GM23338 (cell line): ENCODE data around the gene EFCAB8. TPM values are rescaled to one million over a fixed set of nuclear protein-coding genes. Genes with fewer than 3 reads are reported as not detected.

Experiments used
- ATAC-seq: fragments of 200-7000 bp; cut with Tn5 transposase; 3 replicates; pipeline ENCODE4 v1.9.1; 2020
- DNase-seq: peaks from one replicate; pipeline ENCODE4 v3.0.0-alpha.2; 2015; ENCODE audit warnings: low spot score
- H2AFZ ChIP-seq: fragments of 200-600 bp; sonication (generic); 2 replicates; pipeline ENCODE4 v1.8.0; 2016; ENCODE audit warnings: antibody characterized with exemption, mild to moderate bottlenecking, moderate library complexity
- H3F3A ChIP-seq: fragments of 200-600 bp; sonication (generic); replicated peaks from 2 replicates; pipeline ENCODE4 v1.8.0; 2017; ENCODE audit warnings: antibody characterized with exemption, mixed run types, low read depth
- H3K27ac ChIP-seq: fragments of 200-600 bp; sonication (generic); 2 replicates; pipeline ENCODE4 v1.6.1; 2016; ENCODE audit warnings: low read depth
- H3K27me3 ChIP-seq: fragments of 200-600 bp; sonication (generic); 2 replicates; pipeline ENCODE4 v1.8.0; 2016; ENCODE audit warnings: mild to moderate bottlenecking, mixed run types, moderate library complexity; ENCODE audit not compliant: insufficient read depth
- H3K36me3 ChIP-seq: fragments of 200-600 bp; sonication (generic); 2 replicates; pipeline ENCODE4 v1.8.0; 2016; ENCODE audit warnings: mild to moderate bottlenecking; ENCODE audit not compliant: insufficient read depth
- H3K4me1 ChIP-seq: fragments of 200-600 bp; sonication (generic); 2 replicates; pipeline ENCODE4 v1.8.0; 2016; ENCODE audit warnings: mild to moderate bottlenecking, moderate library complexity; ENCODE audit not compliant: insufficient read depth
- H3K4me2 ChIP-seq: fragments of 200-600 bp; sonication (generic); 2 replicates; pipeline ENCODE4 v1.7.1; 2017; ENCODE audit warnings: mixed run types
- H3K4me3 ChIP-seq: fragments of 200-600 bp; sonication (generic); 2 replicates; pipeline ENCODE4 v1.6.1; 2016; ENCODE audit warnings: mixed run types
- H3K79me2 ChIP-seq: fragments of 200-600 bp; sonication (generic); replicated peaks from 2 replicates; pipeline ENCODE4 v1.8.0; 2017; ENCODE audit warnings: mild to moderate bottlenecking; ENCODE audit not compliant: insufficient read depth
- H3K9me2 ChIP-seq: fragments of 200-600 bp; sonication (generic); 2 replicates; pipeline ENCODE4 v1.8.0; 2017; ENCODE audit not compliant: insufficient read depth
- H4K20me1 ChIP-seq: fragments of 200-600 bp; sonication (generic); replicated peaks from 2 replicates; pipeline ENCODE4 v1.8.0; 2017; ENCODE audit warnings: mild to moderate bottlenecking; ENCODE audit not compliant: insufficient read depth
- H3K27ac Mint-ChIP-seq: 2 replicates; pipeline ENCODE4 v1.8.0; 2020; ENCODE audit warnings: inconsistent platforms, mild to moderate bottlenecking, moderate library complexity, mixed read lengths
- H3K27me3 Mint-ChIP-seq: 3 replicates; pipeline ENCODE4 v1.8.0; 2022; ENCODE audit warnings: low read depth, mild to moderate bottlenecking, moderate library complexity, mixed read lengths, inconsistent platforms; ENCODE audit not compliant: insufficient read depth, poor library complexity
- H3K36me3 Mint-ChIP-seq: 3 replicates; pipeline ENCODE4 v1.8.0; 2021; ENCODE audit warnings: low read depth, mild to moderate bottlenecking, inconsistent platforms, moderate library complexity, mixed read lengths
- H3K4me1 Mint-ChIP-seq: 3 replicates; pipeline ENCODE4 v1.8.0; 2020; ENCODE audit warnings: mild to moderate bottlenecking, inconsistent platforms, mixed read lengths
- H3K4me3 Mint-ChIP-seq: 3 replicates; pipeline ENCODE4 v1.8.0; 2021; ENCODE audit warnings: moderate library complexity, mild to moderate bottlenecking, inconsistent platforms, mixed read lengths
- H3K9me3 Mint-ChIP-seq: 3 replicates; pipeline ENCODE4 v1.8.0; 2020; ENCODE audit warnings: moderate library complexity, mild to moderate bottlenecking, inconsistent platforms, mixed read lengths
- CREB1 ChIP-seq: fragments of 250-450 bp; sonication (Bioruptor Pico); IDR thresholded peaks from 2 replicates; pipeline ENCODE4 v1.5.0; 2020; ENCODE audit warnings: low read depth, mild to moderate bottlenecking, moderate library complexity
- EZH2phosphoT487 ChIP-seq: fragments of 200-600 bp; sonication (generic); IDR thresholded peaks from one replicate; pipeline ENCODE4 v1.8.1; 2018; ENCODE audit warnings: antibody characterized with exemption; ENCODE audit not compliant: unreplicated experiment
- JUNB ChIP-seq: IDR thresholded peaks from one replicate; pipeline ENCODE4 v1.6.1; 2016; ENCODE audit warnings: antibody characterized with exemption; ENCODE audit not compliant: unreplicated experiment
- NANOG ChIP-seq: IDR thresholded peaks from 2 replicates; pipeline ENCODE4 v1.6.1; 2016; ENCODE audit warnings: antibody characterized with exemption, borderline replicate concordance
- ZNF114 ChIP-seq: fragments of 250-450 bp; sonication (Bioruptor Pico); IDR thresholded peaks from 2 replicates; pipeline ENCODE4 v1.5.0; 2020; ENCODE audit warnings: mild to moderate bottlenecking, moderate library complexity
- polyA plus RNA-seq: library from polyadenylated mRNA; unstranded; fragments of >200 nt; fragmentation: Nextera tagmentation; extraction: Ambion mirVana; gene quantifications from 2 replicates; pipeline ENCODE4 v1.2.1, GENCODE V29; 2016
- total RNA-seq: library from RNA; depleted of rRNA; stranded (reverse); fragments of >200 nt; shearing (Covaris generic); gene quantifications from 2 replicates; pipeline ENCODE4 v1.2.3, GENCODE V29; 2014
- TF ChIP-seq, protein P1 (sequence below), 2 experiments: fragments of 200-600 bp in 1 of 2; sonication (generic) in 1 of 2; conservative IDR thresholded peaks; 2 replicates each; pipeline versions ENCODE4 v1.5.1 to v1.6.1; 2016 to 2017; ENCODE audit warnings: antibody characterized with exemption in 2 of 2, low read depth in 2 of 2, mild to moderate bottlenecking in 2 of 2, moderate library complexity in 1 of 2
- TF ChIP-seq, protein P2 (sequence below): IDR thresholded peaks from one replicate; pipeline ENCODE4 v1.6.1; 2018; ENCODE audit warnings: antibody characterized with exemption; ENCODE audit not compliant: unreplicated experiment
- TF ChIP-seq, protein P3 (sequence below): IDR thresholded peaks from 2 replicates; pipeline ENCODE4 v1.6.1; 2016; ENCODE audit warnings: antibody characterized with exemption

EFCAB8 gene
- total and polyA plus RNA-seq, 2 experiments from 2014 or later, result 0.35 TPM; not detected in 1

DNA sequence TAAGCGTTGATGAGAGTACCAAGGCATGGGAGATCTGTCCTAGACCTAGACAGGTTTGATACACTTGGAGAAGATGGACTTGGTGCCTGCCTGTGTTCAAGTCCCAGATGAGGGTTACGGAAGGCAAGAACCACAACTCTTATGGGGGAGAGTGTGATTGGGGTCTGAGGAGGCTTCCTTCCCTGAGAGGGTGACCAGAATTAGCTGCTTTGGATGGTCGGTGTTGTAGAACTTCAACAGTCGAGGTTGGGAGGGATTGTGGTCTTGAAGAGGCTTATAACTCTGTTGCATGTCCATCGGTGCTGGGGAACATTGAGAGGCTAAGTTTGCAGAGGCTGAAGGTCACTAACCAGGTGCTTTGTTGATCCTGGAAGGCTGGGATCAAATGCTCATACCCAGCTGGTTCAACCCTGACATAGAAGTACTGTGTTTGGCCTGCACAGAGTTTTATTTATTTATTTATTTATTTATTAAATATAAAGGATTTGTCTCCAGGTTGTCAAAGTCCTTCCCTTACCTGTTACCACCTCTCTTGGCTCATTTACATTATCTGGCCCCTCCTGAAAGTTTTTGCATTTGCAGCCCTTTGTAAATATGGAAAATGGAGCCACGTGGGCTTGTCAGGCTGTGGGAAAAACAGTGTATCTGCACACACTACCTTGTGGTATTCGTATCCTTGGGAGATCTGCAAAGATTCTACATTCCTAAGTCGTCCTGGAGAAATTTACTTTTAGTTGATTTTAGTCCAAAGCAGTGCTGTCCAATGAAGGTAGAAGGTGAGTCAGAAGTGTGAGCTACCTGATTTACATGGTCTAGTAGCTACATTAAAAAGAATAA is 15.8 kb upstream of the EFCAB8 start:
- H3K36me3 Mint-ChIP-seq, result peaks cover 74% of the 10 kb centered on the region
- Histone ChIP-seq H3K79me2 (peaks cover 80% of the 10 kb centered on the region), H3K4me2 (no peak overlapping the region)

DNA sequence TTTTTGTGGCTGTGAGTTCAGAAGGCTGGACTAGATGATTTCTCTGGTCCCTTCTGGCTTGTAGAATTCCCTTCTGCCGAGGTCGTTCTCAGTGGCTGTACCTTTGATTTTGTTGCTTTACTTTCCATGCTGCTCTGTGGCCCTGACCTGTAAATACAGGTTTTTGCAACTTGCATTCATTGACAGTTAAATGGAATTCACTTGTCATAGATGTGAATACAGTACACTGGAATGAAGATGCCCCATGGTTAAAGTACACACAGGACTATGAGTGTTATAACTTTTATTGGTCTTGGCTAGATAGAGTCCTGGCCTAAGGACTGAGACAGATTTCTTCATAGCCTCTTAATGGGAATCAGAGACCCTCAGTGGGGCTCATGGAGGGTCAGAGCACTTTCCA is 12.9 kb upstream of the EFCAB8 start:
- Mint-ChIP-seq H3K27ac (no peak overlapping the region), H3K4me1 (peaks cover 24% of the 10 kb centered on the region), H3K4me3 (no peak overlapping the region), H3K27me3 (peaks cover 7% of the 10 kb centered on the region), H3K9me3 (no peaks in the 10 kb centered on the region), H3K36me3 (peaks cover 71% of the 10 kb centered on the region)
- Histone ChIP-seq H3K4me3 (no peak overlapping the region), H3K4me2 (no peak overlapping the region), H3K79me2 (peaks cover 54% of the 10 kb centered on the region), H3F3A (peaks cover 29% of the 10 kb centered on the region), H4K20me1 (peaks cover 33% of the 10 kb centered on the region), H3K27ac (0 out of 2 replicates have a peak overlapping the region, but pooled peaks have one; percentile 42), H3K27me3 (no peaks in the 10 kb centered on the region), H3K9me2 (no peaks in the 10 kb centered on the region), H3K36me3 (peaks cover 28% of the 10 kb centered on the region), H3K4me1 (peaks cover 21% of the 10 kb centered on the region), H2AFZ (no peak overlapping the region)
- DNase-seq, result no peak
- ATAC-seq, result no peak
- TF ChIP-seq, protein P1, sequence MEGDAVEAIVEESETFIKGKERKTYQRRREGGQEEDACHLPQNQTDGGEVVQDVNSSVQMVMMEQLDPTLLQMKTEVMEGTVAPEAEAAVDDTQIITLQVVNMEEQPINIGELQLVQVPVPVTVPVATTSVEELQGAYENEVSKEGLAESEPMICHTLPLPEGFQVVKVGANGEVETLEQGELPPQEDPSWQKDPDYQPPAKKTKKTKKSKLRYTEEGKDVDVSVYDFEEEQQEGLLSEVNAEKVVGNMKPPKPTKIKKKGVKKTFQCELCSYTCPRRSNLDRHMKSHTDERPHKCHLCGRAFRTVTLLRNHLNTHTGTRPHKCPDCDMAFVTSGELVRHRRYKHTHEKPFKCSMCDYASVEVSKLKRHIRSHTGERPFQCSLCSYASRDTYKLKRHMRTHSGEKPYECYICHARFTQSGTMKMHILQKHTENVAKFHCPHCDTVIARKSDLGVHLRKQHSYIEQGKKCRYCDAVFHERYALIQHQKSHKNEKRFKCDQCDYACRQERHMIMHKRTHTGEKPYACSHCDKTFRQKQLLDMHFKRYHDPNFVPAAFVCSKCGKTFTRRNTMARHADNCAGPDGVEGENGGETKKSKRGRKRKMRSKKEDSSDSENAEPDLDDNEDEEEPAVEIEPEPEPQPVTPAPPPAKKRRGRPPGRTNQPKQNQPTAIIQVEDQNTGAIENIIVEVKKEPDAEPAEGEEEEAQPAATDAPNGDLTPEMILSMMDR (conservative IDR thresholded peaks at IDR 0.05; ENCODE audit: low read depth in 2 of 2), result no peak

More for the DNA sequence above, 15.8 kb upstream of the EFCAB8 start:
- no peaks in the 10 kb centered on the region for H3K27me3 ChIP-seq
- H3K4me3 Mint-ChIP-seq, result no peak overlapping the region
- H3F3A ChIP-seq, result peaks cover 29% of the 10 kb centered on the region
- ATAC-seq (no peak), DNase-seq (no peak)
- peaks cover 9% of the 10 kb centered on the region; the same call in 2 of the 3 replicates for H3K4me1 Mint-ChIP-seq
- no peak overlapping the region for H3K4me3 ChIP-seq
- peaks cover 36% of the 10 kb centered on the region for H3K36me3 ChIP-seq
- no peaks in the 10 kb centered on the region for H3K9me2 ChIP-seq
- H3K9me3 Mint-ChIP-seq, result no peaks in the 10 kb centered on the region
- no peak overlapping the region for H2AFZ ChIP-seq
- TF ChIP-seq CREB1 (CRISPR knock-in tag), result no peak
- TF ChIP-seq ZNF114, result no peak
- TF ChIP-seq, protein P2, sequence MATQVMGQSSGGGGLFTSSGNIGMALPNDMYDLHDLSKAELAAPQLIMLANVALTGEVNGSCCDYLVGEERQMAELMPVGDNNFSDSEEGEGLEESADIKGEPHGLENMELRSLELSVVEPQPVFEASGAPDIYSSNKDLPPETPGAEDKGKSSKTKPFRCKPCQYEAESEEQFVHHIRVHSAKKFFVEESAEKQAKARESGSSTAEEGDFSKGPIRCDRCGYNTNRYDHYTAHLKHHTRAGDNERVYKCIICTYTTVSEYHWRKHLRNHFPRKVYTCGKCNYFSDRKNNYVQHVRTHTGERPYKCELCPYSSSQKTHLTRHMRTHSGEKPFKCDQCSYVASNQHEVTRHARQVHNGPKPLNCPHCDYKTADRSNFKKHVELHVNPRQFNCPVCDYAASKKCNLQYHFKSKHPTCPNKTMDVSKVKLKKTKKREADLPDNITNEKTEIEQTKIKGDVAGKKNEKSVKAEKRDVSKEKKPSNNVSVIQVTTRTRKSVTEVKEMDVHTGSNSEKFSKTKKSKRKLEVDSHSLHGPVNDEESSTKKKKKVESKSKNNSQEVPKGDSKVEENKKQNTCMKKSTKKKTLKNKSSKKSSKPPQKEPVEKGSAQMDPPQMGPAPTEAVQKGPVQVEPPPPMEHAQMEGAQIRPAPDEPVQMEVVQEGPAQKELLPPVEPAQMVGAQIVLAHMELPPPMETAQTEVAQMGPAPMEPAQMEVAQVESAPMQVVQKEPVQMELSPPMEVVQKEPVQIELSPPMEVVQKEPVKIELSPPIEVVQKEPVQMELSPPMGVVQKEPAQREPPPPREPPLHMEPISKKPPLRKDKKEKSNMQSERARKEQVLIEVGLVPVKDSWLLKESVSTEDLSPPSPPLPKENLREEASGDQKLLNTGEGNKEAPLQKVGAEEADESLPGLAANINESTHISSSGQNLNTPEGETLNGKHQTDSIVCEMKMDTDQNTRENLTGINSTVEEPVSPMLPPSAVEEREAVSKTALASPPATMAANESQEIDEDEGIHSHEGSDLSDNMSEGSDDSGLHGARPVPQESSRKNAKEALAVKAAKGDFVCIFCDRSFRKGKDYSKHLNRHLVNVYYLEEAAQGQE, result no peak
- TF ChIP-seq, protein P3, sequence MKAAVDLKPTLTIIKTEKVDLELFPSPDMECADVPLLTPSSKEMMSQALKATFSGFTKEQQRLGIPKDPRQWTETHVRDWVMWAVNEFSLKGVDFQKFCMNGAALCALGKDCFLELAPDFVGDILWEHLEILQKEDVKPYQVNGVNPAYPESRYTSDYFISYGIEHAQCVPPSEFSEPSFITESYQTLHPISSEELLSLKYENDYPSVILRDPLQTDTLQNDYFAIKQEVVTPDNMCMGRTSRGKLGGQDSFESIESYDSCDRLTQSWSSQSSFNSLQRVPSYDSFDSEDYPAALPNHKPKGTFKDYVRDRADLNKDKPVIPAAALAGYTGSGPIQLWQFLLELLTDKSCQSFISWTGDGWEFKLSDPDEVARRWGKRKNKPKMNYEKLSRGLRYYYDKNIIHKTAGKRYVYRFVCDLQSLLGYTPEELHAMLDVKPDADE, result no peak
- no peak for TF ChIP-seq EZH2phosphoT487
- no peak for TF ChIP-seq NANOG
- TF ChIP-seq JUNB, result no peak
- peaks cover 43% of the 10 kb centered on the region for H4K20me1 ChIP-seq
- H3K27me3 Mint-ChIP-seq, result peaks cover 6% of the 10 kb centered on the region
- H3K27ac ChIP-seq, result no peak overlapping the region
- no peak overlapping the region; the same call in none of the 2 replicates for H3K27ac Mint-ChIP-seq
- peaks cover 9% of the 10 kb centered on the region for H3K4me1 ChIP-seq
